ENCODE measurements around the gene TBC1D32.
A peak's percentile ranks its signal among the peaks of the same experiment; 100 is the strongest.

DNA sequence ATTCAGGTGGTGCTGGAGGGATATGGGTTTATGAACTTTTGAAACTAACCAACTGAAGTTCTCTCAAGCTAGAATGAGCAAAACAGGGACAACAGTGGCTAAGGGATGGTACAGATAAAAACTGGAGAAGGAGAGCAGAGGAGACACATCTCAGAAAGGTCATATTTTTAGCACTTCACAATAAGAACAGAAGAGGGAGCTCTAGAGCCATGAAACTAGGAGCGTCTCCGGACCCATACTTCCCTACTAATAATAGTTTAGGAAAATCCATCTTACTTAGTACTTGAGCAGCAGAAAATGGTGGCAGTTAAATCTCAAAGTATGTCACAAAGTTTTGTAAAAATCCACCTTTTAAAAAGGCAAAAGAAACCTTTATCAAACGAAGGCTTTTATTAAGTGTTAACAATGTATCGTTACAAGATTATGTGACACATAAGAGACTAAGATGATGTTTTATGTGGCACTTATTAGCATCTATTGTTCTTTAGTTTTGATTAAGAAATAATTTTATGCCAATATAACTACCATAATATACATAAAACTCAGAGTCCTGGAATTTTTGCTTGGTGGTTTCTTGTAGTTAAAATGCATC lies 278.6 kb downstream of the TBC1D32 start:
- TF ChIP-seq, protein P1, sequence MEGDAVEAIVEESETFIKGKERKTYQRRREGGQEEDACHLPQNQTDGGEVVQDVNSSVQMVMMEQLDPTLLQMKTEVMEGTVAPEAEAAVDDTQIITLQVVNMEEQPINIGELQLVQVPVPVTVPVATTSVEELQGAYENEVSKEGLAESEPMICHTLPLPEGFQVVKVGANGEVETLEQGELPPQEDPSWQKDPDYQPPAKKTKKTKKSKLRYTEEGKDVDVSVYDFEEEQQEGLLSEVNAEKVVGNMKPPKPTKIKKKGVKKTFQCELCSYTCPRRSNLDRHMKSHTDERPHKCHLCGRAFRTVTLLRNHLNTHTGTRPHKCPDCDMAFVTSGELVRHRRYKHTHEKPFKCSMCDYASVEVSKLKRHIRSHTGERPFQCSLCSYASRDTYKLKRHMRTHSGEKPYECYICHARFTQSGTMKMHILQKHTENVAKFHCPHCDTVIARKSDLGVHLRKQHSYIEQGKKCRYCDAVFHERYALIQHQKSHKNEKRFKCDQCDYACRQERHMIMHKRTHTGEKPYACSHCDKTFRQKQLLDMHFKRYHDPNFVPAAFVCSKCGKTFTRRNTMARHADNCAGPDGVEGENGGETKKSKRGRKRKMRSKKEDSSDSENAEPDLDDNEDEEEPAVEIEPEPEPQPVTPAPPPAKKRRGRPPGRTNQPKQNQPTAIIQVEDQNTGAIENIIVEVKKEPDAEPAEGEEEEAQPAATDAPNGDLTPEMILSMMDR (IDR thresholded peaks at IDR 0.05; ENCODE audit: low read depth, low read length, poor library complexity, severe bottlenecking) = peak; percentile 77
- no peak for TF ChIP-seq EZH2phosphoT487 (IDR thresholded peaks at IDR 0.05; ENCODE audit: borderline replicate concordance, low read length)

All from DOHH2 (cell line).